Osteoblast (primary cell): Measurements from ENCODE around the gene RANBP3L. TPM values are rescaled to one million over a fixed set of nuclear protein-coding genes. Genes with fewer than 3 reads are reported as not detected.

ENCODE experiments used
- DNase-seq: peaks from one replicate; pipeline ENCODE4 v3.0.0; 2011; ENCODE audit warnings: low spot score, mixed read lengths; ENCODE audit not compliant: insufficient read length; ENCODE audit errors: missing footprints
- H2AFZ ChIP-seq: 2 replicates; pipeline ENCODE4 v1.6.0; 2011; ENCODE audit warnings: mild to moderate bottlenecking, low read length
- H3K27ac ChIP-seq: 2 replicates; pipeline ENCODE4 v1.5.1; 2011; ENCODE audit warnings: mild to moderate bottlenecking, low read depth, low read length, moderate library complexity
- H3K27me3 ChIP-seq: 2 replicates; pipeline ENCODE4 v1.6.0; 2012; ENCODE audit warnings: mild to moderate bottlenecking, control low read depth, inconsistent platforms, low read length, moderate library complexity; ENCODE audit not compliant: insufficient read depth
- H3K36me3 ChIP-seq: 2 replicates; pipeline ENCODE4 v1.5.1; 2011; ENCODE audit warnings: mild to moderate bottlenecking, low read length, control low read depth, moderate library complexity; ENCODE audit not compliant: insufficient read depth
- H3K4me1 ChIP-seq: 2 replicates; pipeline ENCODE4 v1.5.1; 2011; ENCODE audit warnings: mild to moderate bottlenecking, low read length, control low read depth, moderate library complexity; ENCODE audit not compliant: insufficient read depth
- H3K4me2 ChIP-seq: 2 replicates; pipeline ENCODE4 v1.6.0; 2011; ENCODE audit warnings: mild to moderate bottlenecking, low read length; ENCODE audit not compliant: insufficient read depth
- H3K4me3 ChIP-seq: fragments of 200-600 bp; sonication (generic); 3 replicates; pipeline ENCODE4 v1.5.1; 2012; ENCODE audit warnings: mild to moderate bottlenecking, low read length, inconsistent platforms; ENCODE audit not compliant: insufficient read depth
- H3K79me2 ChIP-seq: 2 replicates; pipeline ENCODE4 v1.6.0; 2012; ENCODE audit warnings: mild to moderate bottlenecking, low read length, control low read depth, inconsistent platforms; ENCODE audit not compliant: insufficient read depth
- H3K9me3 ChIP-seq: 2 replicates; pipeline ENCODE4 v1.5.1; 2011; ENCODE audit warnings: low read depth, low read length, control low read depth
- H4K20me1 ChIP-seq: 2 replicates; pipeline ENCODE4 v1.6.0; 2012; ENCODE audit warnings: mild to moderate bottlenecking, low read length, control low read depth; ENCODE audit not compliant: insufficient read depth
- total RNA-seq: library from RNA; depleted of rRNA; stranded (reverse); fragments of >200 nt; gene quantifications from 2 replicates; pipeline ENCODE4 v1.2.3, GENCODE V29; 2012
- TF ChIP-seq, protein P1 (sequence below): IDR thresholded peaks from 2 replicates; pipeline ENCODE4 v1.5.1; 2011; ENCODE audit warnings: mild to moderate bottlenecking, low read depth, low read length, moderate library complexity; ENCODE audit errors: extremely low read depth

The RANBP3L gene
- total RNA-seq, 1 donor, result 1.8 TPM

DNA sequence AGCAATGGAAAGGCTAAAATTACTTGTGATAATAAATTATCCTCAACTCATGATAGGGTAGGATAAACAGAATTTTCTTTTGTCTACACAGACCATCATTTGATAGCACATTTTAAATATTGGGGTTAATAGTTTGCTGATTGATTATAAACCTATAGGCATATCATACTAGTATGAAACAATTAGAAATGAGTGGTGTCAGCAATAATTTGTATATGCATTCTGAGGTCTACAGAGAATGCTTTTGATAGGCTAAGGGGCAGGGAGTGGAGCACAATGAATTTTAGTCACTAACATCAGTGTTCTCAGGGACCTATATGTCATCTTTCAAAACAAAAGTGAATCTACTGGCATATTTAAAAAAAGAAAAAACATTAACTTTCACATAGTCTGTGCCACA lies 32.2 kb downstream of the RANBP3L start:
- H3K4me2 ChIP-seq, result no peak overlapping the region
- no peak overlapping the region for H3K4me3 ChIP-seq
- TF ChIP-seq, protein P1, sequence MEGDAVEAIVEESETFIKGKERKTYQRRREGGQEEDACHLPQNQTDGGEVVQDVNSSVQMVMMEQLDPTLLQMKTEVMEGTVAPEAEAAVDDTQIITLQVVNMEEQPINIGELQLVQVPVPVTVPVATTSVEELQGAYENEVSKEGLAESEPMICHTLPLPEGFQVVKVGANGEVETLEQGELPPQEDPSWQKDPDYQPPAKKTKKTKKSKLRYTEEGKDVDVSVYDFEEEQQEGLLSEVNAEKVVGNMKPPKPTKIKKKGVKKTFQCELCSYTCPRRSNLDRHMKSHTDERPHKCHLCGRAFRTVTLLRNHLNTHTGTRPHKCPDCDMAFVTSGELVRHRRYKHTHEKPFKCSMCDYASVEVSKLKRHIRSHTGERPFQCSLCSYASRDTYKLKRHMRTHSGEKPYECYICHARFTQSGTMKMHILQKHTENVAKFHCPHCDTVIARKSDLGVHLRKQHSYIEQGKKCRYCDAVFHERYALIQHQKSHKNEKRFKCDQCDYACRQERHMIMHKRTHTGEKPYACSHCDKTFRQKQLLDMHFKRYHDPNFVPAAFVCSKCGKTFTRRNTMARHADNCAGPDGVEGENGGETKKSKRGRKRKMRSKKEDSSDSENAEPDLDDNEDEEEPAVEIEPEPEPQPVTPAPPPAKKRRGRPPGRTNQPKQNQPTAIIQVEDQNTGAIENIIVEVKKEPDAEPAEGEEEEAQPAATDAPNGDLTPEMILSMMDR, result no peak
- no peak for DNase-seq
- H4K20me1 ChIP-seq, result no peaks in the 10 kb centered on the region
- no peaks in the 10 kb centered on the region for H3K36me3 ChIP-seq
- no peaks in the 10 kb centered on the region for H3K27me3 ChIP-seq
- H2AFZ ChIP-seq, result no peak overlapping the region
- H3K4me1 ChIP-seq, result peaks cover 4% of the 10 kb centered on the region
- H3K27ac ChIP-seq, result no peak overlapping the region
- no peaks in the 10 kb centered on the region for H3K79me2 ChIP-seq
- no peaks in the 10 kb centered on the region for H3K9me3 ChIP-seq

DNA sequence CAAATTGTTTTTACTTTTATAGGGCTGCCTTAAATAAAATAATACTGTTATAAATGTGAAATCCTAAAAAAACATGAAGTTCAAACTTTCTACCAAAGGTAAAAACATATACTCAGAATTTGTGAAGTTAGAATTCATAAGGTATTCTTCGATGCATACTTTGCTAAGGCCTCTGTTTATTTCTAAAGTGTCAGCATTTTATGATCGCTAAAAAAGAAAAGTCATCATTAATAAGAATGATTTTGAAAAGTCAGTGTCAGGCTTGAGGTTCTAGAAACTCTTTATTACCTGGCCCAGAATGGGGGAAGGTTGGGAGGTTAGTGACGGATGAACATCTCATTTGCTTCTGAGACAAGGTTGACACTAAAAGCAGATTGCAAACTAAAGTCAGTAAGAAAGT lies 33.8 kb downstream of the RANBP3L start:
- TF ChIP-seq, protein P1, result no peak
- H3K79me2 ChIP-seq, result no peaks in the 10 kb centered on the region
- no peak overlapping the region for H3K4me3 ChIP-seq
- DNase-seq, result no peak
- no peak overlapping the region for H3K4me2 ChIP-seq
- H3K36me3 ChIP-seq, result no peaks in the 10 kb centered on the region
- peaks cover 8% of the 10 kb centered on the region for H3K4me1 ChIP-seq
- H2AFZ ChIP-seq, result no peak overlapping the region
- H3K9me3 ChIP-seq, result no peaks in the 10 kb centered on the region
- no peak overlapping the region for H3K27ac ChIP-seq
- no peaks in the 10 kb centered on the region for H3K27me3 ChIP-seq
- no peaks in the 10 kb centered on the region for H4K20me1 ChIP-seq

DNA sequence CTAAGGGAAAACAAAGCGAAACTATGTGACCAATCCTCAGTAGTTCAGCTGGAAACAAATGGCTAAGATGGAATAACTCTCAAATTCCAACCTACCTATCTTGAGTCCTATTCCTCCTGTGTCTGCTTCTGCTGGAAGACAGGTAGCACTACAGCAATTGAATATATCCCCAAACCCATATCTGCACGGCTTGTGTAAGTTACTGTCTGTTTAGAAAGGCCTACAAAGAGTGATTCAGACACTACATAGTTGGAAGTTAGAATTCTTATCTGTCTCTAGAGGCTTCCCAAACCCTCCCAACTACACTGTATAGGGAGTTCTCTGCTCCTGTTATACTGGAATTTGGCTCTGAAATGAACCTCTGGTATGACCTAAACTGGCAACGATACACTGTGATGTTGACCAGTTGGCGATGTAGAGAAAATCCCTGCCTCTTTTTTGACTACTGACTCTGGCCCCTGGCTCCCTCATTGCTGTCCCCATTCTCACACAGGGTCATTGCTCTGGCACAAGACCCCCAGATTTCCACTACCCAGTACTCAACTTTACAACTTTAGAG lies 37.4 kb downstream of the RANBP3L start:
- H3K4me3 ChIP-seq, result no peak overlapping the region
- TF ChIP-seq, protein P1, result no peak
- H3K9me3 ChIP-seq, result no peaks in the 10 kb centered on the region
- no peaks in the 10 kb centered on the region for H3K36me3 ChIP-seq
- H3K4me1 ChIP-seq, result peaks cover 4% of the 10 kb centered on the region
- no peaks in the 10 kb centered on the region for H3K27me3 ChIP-seq
- no peak for DNase-seq
- peak overlapping the region; percentile 70 for H2AFZ ChIP-seq
- H4K20me1 ChIP-seq, result no peaks in the 10 kb centered on the region
- H3K27ac ChIP-seq, result no peak overlapping the region
- no peaks in the 10 kb centered on the region for H3K79me2 ChIP-seq
- peak overlapping the region; percentile 61 for H3K4me2 ChIP-seq

DNA sequence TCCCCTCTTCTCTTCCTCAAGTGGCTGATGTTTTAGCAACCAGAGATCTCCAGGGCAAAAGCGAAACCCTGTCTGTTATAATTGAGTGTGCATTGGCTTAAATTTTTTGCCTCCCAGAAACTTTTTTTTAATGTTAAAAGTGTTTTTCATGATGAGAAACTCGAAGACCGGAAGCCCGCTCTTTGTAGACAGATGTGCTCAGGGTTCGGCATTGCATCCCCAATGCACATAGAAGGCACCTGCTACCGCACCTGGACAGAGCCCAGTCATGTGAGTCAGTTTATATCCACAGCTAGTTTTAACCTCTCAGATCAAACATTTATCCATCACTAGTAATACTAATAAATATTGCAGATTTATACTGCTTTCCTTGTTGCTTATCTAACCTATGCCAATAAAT lies 40.5 kb downstream of the RANBP3L start:
- Histone ChIP-seq H3K4me1 (peaks cover 4% of the 10 kb centered on the region), H3K4me2 (no peak overlapping the region), H4K20me1 (no peaks in the 10 kb centered on the region), H3K36me3 (no peaks in the 10 kb centered on the region), H3K27ac (no peak overlapping the region), H2AFZ (no peak overlapping the region), H3K9me3 (no peaks in the 10 kb centered on the region), H3K4me3 (no peak overlapping the region), H3K27me3 (no peaks in the 10 kb centered on the region), H3K79me2 (no peaks in the 10 kb centered on the region)
- no peak for DNase-seq
- TF ChIP-seq, protein P1, result no peak
